HAP-1 (cell line): ENCODE measurements around the gene ZNF662.

ENCODE experiments used
- DNase-seq, 2 experiments: peaks; one replicate each; pipeline ENCODE4 v3.0.0-alpha.2; 2016 to 2020; ENCODE audit warnings: low spot score in 2 of 2
- H3K27me3 ChIP-seq: fragments of 250-450 bp; sonication (Bioruptor Pico); 2 replicates; pipeline ENCODE4 v1.5.1; 2020; ENCODE audit warnings: low read depth, mild to moderate bottlenecking, moderate library complexity
- H3K36me3 ChIP-seq: fragments of 250-450 bp; sonication (Bioruptor Pico); replicated peaks from 2 replicates; pipeline ENCODE4 v1.5.1; 2020; ENCODE audit warnings: mild to moderate bottlenecking
- H3K4me1 ChIP-seq: fragments of 250-450 bp; sonication (Bioruptor Pico); 2 replicates; pipeline ENCODE4 v1.5.1; 2020; ENCODE audit warnings: mild to moderate bottlenecking
- H3K4me3 ChIP-seq: fragments of 250-450 bp; sonication (Bioruptor Pico); 2 replicates; pipeline ENCODE4 v1.5.1; 2020; ENCODE audit warnings: mild to moderate bottlenecking, moderate library complexity
- H3K9me3 ChIP-seq: fragments of 250-450 bp; sonication (Bioruptor Pico); 2 replicates; pipeline ENCODE4 v1.5.1; 2020; ENCODE audit warnings: mild to moderate bottlenecking, moderate library complexity
- in situ Hi-C: fragments of 300-500 bp; cut with MboI; formaldehyde crosslinking; loops from 3 replicates; pipeline ENCODE4 v1.14.3; 2020; ENCODE audit warnings: low sequenced_read_pairs, inconsistent platforms, mixed read lengths

ZNF662 gene

GRCh38 chr3:42895580-42895868 lies 10.4 kb upstream of the ZNF662 start:
- H3K4me1 ChIP-seq: no peaks in the 10 kb centered on the region
- in situ Hi-C loops: no loop called here
- H3K27me3 ChIP-seq: peaks cover 6% of the 10 kb centered on the region; the same call in 1 of the 2 replicates
- H3K4me3 ChIP-seq: no peak overlapping the region
- no peaks in the 10 kb centered on the region; the same call in 1 of the 2 replicates for H3K36me3 ChIP-seq
- no peaks in the 10 kb centered on the region for H3K9me3 ChIP-seq
- DNase-seq: no peak

GRCh38 chr3:42898896-42899675 lies 6.9 kb upstream of the ZNF662 start:
- Histone ChIP-seq H3K4me1 (no peaks in the 10 kb centered on the region), H3K27me3 (0 out of 2 replicates have a peak, but pooled peaks cover 3% of the 10 kb centered on the region), H3K4me3 (no peak overlapping the region), H3K36me3 (no peaks in the 10 kb centered on the region), H3K9me3 (no peaks in the 10 kb centered on the region)
- in situ Hi-C loops: no loop called here
- no peak for DNase-seq

GRCh38 chr3:42900226-42901072 lies 5.5 kb upstream of the ZNF662 start:
- H3K4me3 ChIP-seq: no peak overlapping the region
- H3K9me3 ChIP-seq: no peaks in the 10 kb centered on the region
- H3K36me3 ChIP-seq: no peaks in the 10 kb centered on the region
- H3K4me1 ChIP-seq: no peaks in the 10 kb centered on the region
- H3K27me3 ChIP-seq: 0 out of 2 replicates have a peak, but pooled peaks cover 5% of the 10 kb centered on the region
- DNase-seq: no peak
- in situ Hi-C loops: no loop called here

- Histone ChIP-seq H3K27me3 (0 out of 2 replicates have a peak, but pooled peaks cover 5% of the 10 kb centered on the region), H3K36me3 (no peaks in the 10 kb centered on the region), H3K9me3 (no peaks in the 10 kb centered on the region), H3K4me3 (no peak overlapping the region), H3K4me1 (no peaks in the 10 kb centered on the region)
- no peak for DNase-seq
- in situ Hi-C loops: no loop called here
These were observed 4.9 kb upstream of the ZNF662 start for GRCh38 chr3:42901073-42901415.

GRCh38 chr3:42902257-42902656 lies 3.7 kb upstream of the ZNF662 start:
- Histone ChIP-seq H3K27me3 (0 out of 2 replicates have a peak, but pooled peaks cover 5% of the 10 kb centered on the region), H3K4me3 (no peak overlapping the region)
- in situ Hi-C loops: no loop called here

GRCh38 chr3:42904076-42904475 lies 1.9 kb upstream of the ZNF662 start:
- Histone ChIP-seq H3K27me3 (0 out of 2 replicates have a peak, but pooled peaks cover 5% of the 10 kb centered on the region), H3K9me3 (no peaks in the 10 kb centered on the region), H3K4me1 (no peaks in the 10 kb centered on the region), H3K4me3 (no peak overlapping the region), H3K36me3 (no peaks in the 10 kb centered on the region)
- DNase-seq: no peak
- in situ Hi-C loops: no loop called here

More at GRCh38 chr3:42902257-42902656, 3.7 kb upstream of the ZNF662 start:
- Histone ChIP-seq H3K9me3 (no peaks in the 10 kb centered on the region), H3K4me1 (no peaks in the 10 kb centered on the region), H3K36me3 (no peaks in the 10 kb centered on the region)
- no peak for DNase-seq

- 0 out of 2 replicates have a peak, but pooled peaks cover 5% of the 10 kb centered on the region for H3K27me3 ChIP-seq
- DNase-seq: no peak
- H3K4me3 ChIP-seq: no peak overlapping the region
- in situ Hi-C loops: no loop called here
- H3K36me3 ChIP-seq: no peaks in the 10 kb centered on the region
- no peaks in the 10 kb centered on the region for H3K4me1 ChIP-seq
- H3K9me3 ChIP-seq: no peaks in the 10 kb centered on the region
These were observed 237 bp upstream of the ZNF662 start for GRCh38 chr3:42905740-42906069.

GRCh38 chr3:42906848-42907183 lies 874 bp downstream of the ZNF662 start:
- no peaks in the 10 kb centered on the region for H3K4me1 ChIP-seq
- no peak for DNase-seq
- no peak overlapping the region for H3K4me3 ChIP-seq
- in situ Hi-C loops: no loop called here
- no peaks in the 10 kb centered on the region for H3K9me3 ChIP-seq
- H3K36me3 ChIP-seq: no peaks in the 10 kb centered on the region
- H3K27me3 ChIP-seq: 0 out of 2 replicates have a peak, but pooled peaks cover 5% of the 10 kb centered on the region

- in situ Hi-C loops: no loop called here
- H3K27me3 ChIP-seq: 0 out of 2 replicates have a peak, but pooled peaks cover 2% of the 10 kb centered on the region
- H3K36me3 ChIP-seq: no peaks in the 10 kb centered on the region
- no peak overlapping the region for H3K4me3 ChIP-seq
- DNase-seq: no peak
- H3K4me1 ChIP-seq: no peaks in the 10 kb centered on the region
- no peaks in the 10 kb centered on the region for H3K9me3 ChIP-seq
These were observed 2.7 kb downstream of the ZNF662 start for GRCh38 chr3:42908675-42909074.

- Histone ChIP-seq H3K36me3 (no peaks in the 10 kb centered on the region), H3K4me3 (no peak overlapping the region), H3K27me3 (no peaks in the 10 kb centered on the region), H3K9me3 (0 out of 2 replicates have a peak, but pooled peaks cover 5% of the 10 kb centered on the region), H3K4me1 (no peaks in the 10 kb centered on the region)
- no peak for DNase-seq
- in situ Hi-C loops: no loop called here
These were observed 5.6 kb downstream of the ZNF662 start for GRCh38 chr3:42911551-42911950.

GRCh38 chr3:42914771-42915515 lies 9.0 kb downstream of the ZNF662 start:
- H3K9me3 ChIP-seq: 0 out of 2 replicates have a peak, but pooled peaks cover 5% of the 10 kb centered on the region
- DNase-seq: no peak
- H3K4me1 ChIP-seq: no peaks in the 10 kb centered on the region
- in situ Hi-C loops: no loop called here
- no peaks in the 10 kb centered on the region for H3K36me3 ChIP-seq
- H3K4me3 ChIP-seq: no peak overlapping the region
- H3K27me3 ChIP-seq: no peaks in the 10 kb centered on the region

- no peaks in the 10 kb centered on the region for H3K9me3 ChIP-seq
- H3K4me1 ChIP-seq: no peaks in the 10 kb centered on the region
- no peak for DNase-seq
- H3K4me3 ChIP-seq: no peak overlapping the region
- in situ Hi-C loops: no loop called here
- no peaks in the 10 kb centered on the region for H3K36me3 ChIP-seq
- H3K27me3 ChIP-seq: no peaks in the 10 kb centered on the region
These were observed 17.7 kb downstream of the ZNF662 start for GRCh38 chr3:42923606-42924005.

- no peak for DNase-seq
- H3K9me3 ChIP-seq: no peaks in the 10 kb centered on the region
- in situ Hi-C loops: no loop called here
- no peak overlapping the region for H3K4me3 ChIP-seq
- H3K4me1 ChIP-seq: no peaks in the 10 kb centered on the region
- H3K27me3 ChIP-seq: no peaks in the 10 kb centered on the region
- H3K36me3 ChIP-seq: no peaks in the 10 kb centered on the region
These were observed 20.4 kb downstream of the ZNF662 start for GRCh38 chr3:42926310-42926709.

GRCh38 chr3:42934111-42934510 lies 28.2 kb downstream of the ZNF662 start:
- peaks cover 8% of the 10 kb centered on the region; the same call in 1 of the 2 replicates for H3K27me3 ChIP-seq
- no peaks in the 10 kb centered on the region for H3K36me3 ChIP-seq
- in situ Hi-C loops: no loop called here
- no peaks in the 10 kb centered on the region for H3K4me1 ChIP-seq
- no peak for DNase-seq
- H3K9me3 ChIP-seq: no peaks in the 10 kb centered on the region
- no peak overlapping the region for H3K4me3 ChIP-seq
